Measurements from ENCODE around the gene SELENON. TPM values are rescaled to one million over a fixed set of nuclear protein-coding genes. Genes with fewer than 3 reads are reported as not detected.

Gene SELENON
- total and polyA plus RNA-seq, 10 donors = 9.7 to 80.9 (median 56.7) TPM

DNA sequence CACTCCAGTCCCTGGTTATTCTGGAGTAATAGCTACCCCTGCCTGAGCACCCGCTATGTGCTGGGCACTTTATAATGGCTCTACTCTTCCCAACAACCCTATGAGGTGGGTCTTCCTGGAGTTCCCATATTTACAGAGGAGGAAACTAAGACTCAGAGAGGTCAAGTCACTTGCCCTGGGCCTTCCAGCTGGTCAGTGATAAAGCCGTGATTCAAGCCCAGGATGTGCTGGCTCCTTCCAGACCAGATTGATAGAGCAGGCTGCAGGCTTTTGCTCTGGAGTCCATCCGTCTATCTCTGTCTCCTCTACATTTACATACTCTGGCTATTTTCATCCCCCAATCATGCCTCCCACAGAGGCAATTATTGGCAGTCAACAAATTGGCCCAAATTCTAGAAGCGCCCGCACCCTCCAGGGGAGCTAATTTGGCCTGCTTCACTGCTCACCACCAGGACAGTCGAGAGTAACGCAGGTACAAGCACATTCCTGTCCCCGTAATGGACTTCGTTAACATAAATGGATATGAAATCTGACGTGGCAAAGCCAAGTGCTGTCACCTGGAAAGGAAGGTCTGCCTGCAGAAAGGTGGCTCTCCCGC is 39.8 kb upstream of the SELENON start:
- no peak for DNase-seq
- intact Hi-C loops (cut with DNase I; ENCODE audit: low total_unique reads) = no loop called here
- 78 to 88% (median 88%) methylated on average over 11 of the region's 11 CpGs for WGBS, 5 donors
- Histone ChIP-seq H3K4me1 (peaks cover 0 to 19% (median 7%) of the 10 kb centered on the region in 6 donors), H3K27ac (no peak overlapping the region), H3K9me3 (no peaks in the 10 kb centered on the region), H3K27me3 (replicated peaks in 1 of 7) (no peaks in the 10 kb centered on the region), H3K36me3 (peaks cover 0 to 36% (median 5%) of the 10 kb centered on the region in 6 donors), H3K4me3 (no peak overlapping the region)
- TF ChIP-seq POLR2AphosphoS5 (IDR thresholded peaks at IDR 0.05) (no peak), CTCF (IDR thresholded peaks at IDR 0.05 in 8 of 11, conservative IDR thresholded peaks at IDR 0.05 in 3 of 11) (no peak), POLR2A (IDR thresholded peaks at IDR 0.05) (no peak)

- H3K4me1 ChIP-seq = peaks cover 2 to 19% (median 9%) of the 10 kb centered on the region in 6 donors
- intact Hi-C loops (cut with DNase I; ENCODE audit: low total_unique reads) = no loop called here
- H3K27ac ChIP-seq = no peak overlapping the region
- H3K4me3 ChIP-seq = no peak overlapping the region
- peaks cover 0 to 35% (median 5%) of the 10 kb centered on the region in 6 donors for H3K36me3 ChIP-seq
- no peak for TF ChIP-seq CTCF (IDR thresholded peaks at IDR 0.05 in 8 of 11, conservative IDR thresholded peaks at IDR 0.05 in 3 of 11)
- no peak for TF ChIP-seq POLR2AphosphoS5 (IDR thresholded peaks at IDR 0.05)
- TF ChIP-seq POLR2A (IDR thresholded peaks at IDR 0.05) = no peak
- H3K9me3 ChIP-seq = no peaks in the 10 kb centered on the region
- no peak for DNase-seq
- WGBS, 5 donors = 70 to 90% (median 80%) methylated on average over 5 of the region's 5 CpGs
- H3K27me3 ChIP-seq (replicated peaks in 1 of 7) = no peaks in the 10 kb centered on the region
Observed at GRCh38 chr1:25760871-25761270, 39.1 kb upstream of the SELENON start.

DNA sequence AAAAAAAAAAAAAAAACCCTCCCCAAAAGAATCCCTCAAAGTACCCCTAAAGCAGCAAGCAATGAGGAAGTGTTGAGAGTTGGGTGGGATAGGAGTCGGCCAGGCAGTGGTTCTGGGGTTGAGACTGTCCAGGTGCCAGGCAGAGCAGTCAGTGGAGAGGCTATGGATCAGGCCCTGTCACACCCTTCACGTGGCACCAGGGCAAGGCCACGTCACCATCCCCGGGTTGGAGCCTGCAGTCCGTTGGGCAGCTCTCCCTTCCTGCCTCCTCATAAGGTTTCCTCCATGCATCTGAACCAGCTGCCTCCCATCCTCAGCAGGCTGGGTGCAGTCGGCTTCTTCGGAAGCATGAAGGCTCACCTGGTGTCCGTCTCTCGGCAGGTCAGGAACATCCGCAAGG is 36.5 kb upstream of the SELENON start:
- intact Hi-C loops (cut with DNase I; ENCODE audit: low total_unique reads) = no loop called here
- H3K36me3 ChIP-seq = peaks cover 0 to 38% (median 5%) of the 10 kb centered on the region in 6 donors
- no peak for TF ChIP-seq CTCF (IDR thresholded peaks at IDR 0.05 in 8 of 11, conservative IDR thresholded peaks at IDR 0.05 in 3 of 11)
- no peak for TF ChIP-seq POLR2A (IDR thresholded peaks at IDR 0.05)
- TF ChIP-seq POLR2AphosphoS5 (IDR thresholded peaks at IDR 0.05) = no peak
- no peaks in the 10 kb centered on the region for H3K9me3 ChIP-seq
- WGBS, 5 donors = 76 to 86% (median 79%) methylated on average over 7 to 10 of the region's 10 CpGs
- no peak for DNase-seq
- no peaks in the 10 kb centered on the region for H3K27me3 ChIP-seq (replicated peaks in 1 of 7)
- no peak overlapping the region for H3K4me3 ChIP-seq
- H3K27ac ChIP-seq = no peak overlapping the region
- H3K4me1 ChIP-seq = peaks cover 0 to 22% (median 14%) of the 10 kb centered on the region in 6 donors

- Histone ChIP-seq H3K27ac (peak overlapping the region in 5 of 8 donors; percentile 4 to 44 (median 32)), H3K27me3 (replicated peaks in 1 of 7) (no peaks in the 10 kb centered on the region), H3K36me3 (peaks cover 0 to 30% (median 5%) of the 10 kb centered on the region in 6 donors), H3K9me3 (no peaks in the 10 kb centered on the region), H3K4me3 (no peak overlapping the region), H3K4me1 (peaks cover 1 to 31% (median 14%) of the 10 kb centered on the region in 6 donors)
- WGBS, 5 donors = 30 to 46% (median 41%) methylated on average over 8 of the region's 8 CpGs
- no peak for DNase-seq
- TF ChIP-seq CTCF (IDR thresholded peaks at IDR 0.05 in 8 of 11, conservative IDR thresholded peaks at IDR 0.05 in 3 of 11) (no peak), POLR2AphosphoS5 (IDR thresholded peaks at IDR 0.05) (no peak), POLR2A (IDR thresholded peaks at IDR 0.05) (no peak)
- intact Hi-C loops (cut with DNase I; ENCODE audit: low total_unique reads) = no loop called here
Observed at GRCh38 chr1:25765136-25765922, 34.7 kb upstream of the SELENON start.
